ENCODE data around the gene PARP15. TPM values are rescaled to one million over a fixed set of nuclear protein-coding genes. Genes with fewer than 3 reads are reported as not detected.
A peak's percentile ranks its signal among the peaks of the same experiment; 100 is the strongest.
"Not testable (repeated sequence)": the region's sequence is repeated elsewhere in the genome, so short reads cannot be mapped to it uniquely, and the experiment has no call there.

PARP15 gene
- total and polyA plus RNA-seq, 10 donors, result 59.3 to 128 (median 72.8) TPM

DNA sequence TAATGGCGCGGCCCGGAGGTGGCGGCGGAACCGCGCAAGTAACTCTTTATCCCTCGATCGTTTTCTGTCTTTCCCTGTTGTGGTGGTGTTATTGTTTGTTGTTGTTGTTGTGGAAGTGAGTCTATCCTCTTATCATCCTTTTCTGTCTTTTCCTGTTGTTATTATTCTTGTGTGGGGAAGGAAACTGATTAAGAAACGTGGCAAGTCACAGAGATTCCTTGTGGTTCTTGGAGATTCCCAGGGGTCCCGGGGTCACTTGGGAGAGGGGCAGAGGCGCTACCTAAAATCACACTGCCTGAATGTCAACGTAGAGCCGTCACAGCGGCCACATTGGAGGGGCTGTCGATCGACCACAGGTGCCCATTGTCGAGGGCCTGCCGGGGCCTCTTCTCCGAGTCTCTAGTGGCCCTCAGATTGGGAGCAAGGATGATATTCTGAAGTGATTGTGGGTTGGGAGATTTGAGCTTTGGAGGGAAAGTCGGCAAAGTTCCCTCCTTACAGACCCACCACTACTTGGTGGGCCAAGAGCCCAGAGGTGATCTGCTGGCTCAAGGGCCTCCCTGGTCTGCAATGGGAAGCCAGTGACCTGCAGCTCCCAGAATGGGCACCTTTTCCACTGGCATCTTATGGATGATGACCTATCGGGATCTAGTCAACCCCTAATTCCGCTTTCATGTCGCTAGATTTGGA is 104.0 kb downstream of the PARP15 start:
- no peaks in the 10 kb centered on the region for H3K9me3 ChIP-seq
- no peaks in the 10 kb centered on the region for H3K27me3 ChIP-seq (replicated peaks in 1 of 7)
- H3K4me3 ChIP-seq, result peak overlapping the region; percentile 68 to 94 (median 81)
- peak overlapping the region; percentile 94 to 99 (median 96) for H3K27ac ChIP-seq
- DNase-seq, result peak; percentile 79
- H3K4me1 ChIP-seq, result peaks cover 44 to 70% (median 60%) of the 10 kb centered on the region in 6 donors
- TF ChIP-seq, protein P1, sequence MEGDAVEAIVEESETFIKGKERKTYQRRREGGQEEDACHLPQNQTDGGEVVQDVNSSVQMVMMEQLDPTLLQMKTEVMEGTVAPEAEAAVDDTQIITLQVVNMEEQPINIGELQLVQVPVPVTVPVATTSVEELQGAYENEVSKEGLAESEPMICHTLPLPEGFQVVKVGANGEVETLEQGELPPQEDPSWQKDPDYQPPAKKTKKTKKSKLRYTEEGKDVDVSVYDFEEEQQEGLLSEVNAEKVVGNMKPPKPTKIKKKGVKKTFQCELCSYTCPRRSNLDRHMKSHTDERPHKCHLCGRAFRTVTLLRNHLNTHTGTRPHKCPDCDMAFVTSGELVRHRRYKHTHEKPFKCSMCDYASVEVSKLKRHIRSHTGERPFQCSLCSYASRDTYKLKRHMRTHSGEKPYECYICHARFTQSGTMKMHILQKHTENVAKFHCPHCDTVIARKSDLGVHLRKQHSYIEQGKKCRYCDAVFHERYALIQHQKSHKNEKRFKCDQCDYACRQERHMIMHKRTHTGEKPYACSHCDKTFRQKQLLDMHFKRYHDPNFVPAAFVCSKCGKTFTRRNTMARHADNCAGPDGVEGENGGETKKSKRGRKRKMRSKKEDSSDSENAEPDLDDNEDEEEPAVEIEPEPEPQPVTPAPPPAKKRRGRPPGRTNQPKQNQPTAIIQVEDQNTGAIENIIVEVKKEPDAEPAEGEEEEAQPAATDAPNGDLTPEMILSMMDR (IDR thresholded peaks at IDR 0.05 in 8 of 11, conservative IDR thresholded peaks at IDR 0.05 in 3 of 11), result no peak
- TF ChIP-seq POLR2A (IDR thresholded peaks at IDR 0.05) (no peak), POLR2AphosphoS5 (IDR thresholded peaks at IDR 0.05) (no peak)
- no peaks in the 10 kb centered on the region for H3K36me3 ChIP-seq
- intact Hi-C loops (cut with DNase I; ENCODE audit: low total_unique reads), result no loop called here
- 10 to 18% (median 11%) methylated on average over 20 to 24 of the region's 24 CpGs for WGBS, 5 donors

- intact Hi-C loops (cut with DNase I; ENCODE audit: low total_unique reads), result no loop called here
- Histone ChIP-seq H3K4me1 (peaks cover 45 to 70% (median 63%) of the 10 kb centered on the region in 6 donors), H3K9me3 (no peaks in the 10 kb centered on the region), H3K36me3 (no peaks in the 10 kb centered on the region), H3K4me3 (peak overlapping the region; percentile 68 to 94 (median 81)), H3K27ac (peak overlapping the region; percentile 94 to 99 (median 96)), H3K27me3 (replicated peaks in 1 of 7) (no peaks in the 10 kb centered on the region)
- 35 to 49% (median 39%) methylated on average over 3 of the region's 3 CpGs for WGBS, 5 donors
- DNase-seq, result no peak
- TF ChIP-seq POLR2A (IDR thresholded peaks at IDR 0.05), result no peak
- TF ChIP-seq, protein P1 (IDR thresholded peaks at IDR 0.05 in 8 of 11, conservative IDR thresholded peaks at IDR 0.05 in 3 of 11), result no peak
- no peak for TF ChIP-seq POLR2AphosphoS5 (IDR thresholded peaks at IDR 0.05)
Observed at GRCh38 chr3:122681974-122682409, 104.5 kb downstream of the PARP15 start.

- Histone ChIP-seq H3K4me1 (peaks cover 53 to 73% (median 70%) of the 10 kb centered on the region in 6 donors), H3K27ac (peak overlapping the region; percentile 94 to 99 (median 96)), H3K4me3 (peak overlapping the region; percentile 68 to 94 (median 81))
- DNase-seq; intact Hi-C loops (cut with DNase I; ENCODE audit: low total_unique reads); H3K27me3 ChIP-seq (replicated peaks in 1 of 7); H3K36me3 ChIP-seq; H3K9me3 ChIP-seq: not testable (repeated sequence)
- WGBS, 5 donors, result 58 to 69% (median 59%) methylated on average over 11 of the region's 11 CpGs
- TF ChIP-seq POLR2AphosphoS5 (IDR thresholded peaks at IDR 0.05), result peak in 1 of 3 donors; percentile 35
Observed at GRCh38 chr3:122682778-122683411, 105.4 kb downstream of the PARP15 start.

DNA sequence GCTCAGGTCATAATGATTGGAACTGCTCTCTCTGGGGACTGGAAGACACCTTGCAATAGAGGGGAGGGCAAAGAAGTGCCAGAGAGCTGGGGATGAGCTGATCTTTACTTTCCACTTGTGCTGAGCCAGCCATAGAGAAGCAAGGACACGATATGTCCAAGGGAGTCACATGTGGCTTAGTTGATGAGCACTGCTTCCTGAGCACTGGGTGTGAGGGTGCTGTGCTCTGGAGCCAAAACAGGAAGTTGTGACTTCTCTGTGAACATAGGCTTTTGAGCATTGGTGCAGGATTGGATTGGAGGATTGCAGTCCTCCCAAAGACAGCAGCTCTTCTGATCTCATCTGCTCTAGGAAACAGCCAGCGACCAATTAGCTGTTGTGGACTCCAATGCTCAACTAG is 109.8 kb downstream of the PARP15 start:
- Histone ChIP-seq H3K27ac (peak overlapping the region in 4 of 8 donors; percentile 2 to 36 (median 24)), H3K36me3 (peaks cover 0 to 23% (median 1%) of the 10 kb centered on the region in 6 donors), H3K9me3 (no peaks in the 10 kb centered on the region), H3K4me3 (no peak overlapping the region), H3K27me3 (replicated peaks in 1 of 7) (no peaks in the 10 kb centered on the region), H3K4me1 (peaks cover 29 to 46% (median 39%) of the 10 kb centered on the region in 6 donors)
- DNase-seq, result no peak
- intact Hi-C loops (cut with DNase I; ENCODE audit: low total_unique reads), result no loop called here
- TF ChIP-seq POLR2A (IDR thresholded peaks at IDR 0.05), result no peak
- TF ChIP-seq, protein P1 (IDR thresholded peaks at IDR 0.05 in 8 of 11, conservative IDR thresholded peaks at IDR 0.05 in 3 of 11), result no peak
- TF ChIP-seq POLR2AphosphoS5 (IDR thresholded peaks at IDR 0.05), result peak in 1 of 3 donors; percentile 12
- 63 to 76% (median 68%) methylated on average over 2 of the region's 2 CpGs for WGBS, 5 donors

Other genes starting within 250 kb of the PARP15 start
- 10 to 100 TPM; 18.4 to 24.9 (median 19.6) TPM for gene MIX23, start 194.4 kb upstream of the PARP15 start, total RNA-seq
- 10 to 100 TPM; 28.0 to 32.9 (median 28.2) TPM for gene MIX23, start 194.4 kb upstream of the PARP15 start, polyA plus RNA-seq
- gene FAM162A, start 193.5 kb upstream of the PARP15 start, total RNA-seq, result 10 to 100 TPM in 6 of 7 donors, 1 to 10 TPM in 1; 9.3 to 36.9 (median 19.8) TPM
- 10 to 100 TPM; 38.7 to 57.1 (median 50.4) TPM for gene FAM162A, start 193.5 kb upstream of the PARP15 start, polyA plus RNA-seq
- 10 to 100 TPM in 1 of 7 donors, 1 to 10 TPM in 6; 4.7 to 12.3 (median 7.7) TPM for gene WDR5B, start 161.6 kb upstream of the PARP15 start, total RNA-seq
- 1 to 10 TPM; 5.8 to 7.3 (median 6.4) TPM for gene WDR5B, start 161.6 kb upstream of the PARP15 start, polyA plus RNA-seq
- 10 to 100 TPM; 39.3 to 74.4 (median 61.0) TPM for gene KPNA1, start 62.7 kb upstream of the PARP15 start, total RNA-seq
- 10 to 100 TPM in 1 of 3 donors, 1 to 10 TPM in 2; 8.5 to 10.4 (median 9.2) TPM for gene KPNA1, start 62.7 kb upstream of the PARP15 start, polyA plus RNA-seq
- gene PARP9, start 13.3 kb upstream of the PARP15 start, total RNA-seq, result 10 to 100 TPM; 56.9 to 72.6 (median 70.4) TPM
- 10 to 100 TPM; 24.0 to 51.7 (median 27.6) TPM for gene PARP9, start 13.3 kb upstream of the PARP15 start, polyA plus RNA-seq
- gene DTX3L, start 13.3 kb upstream of the PARP15 start, total RNA-seq, result 10 to 100 TPM; 47.1 to 68.4 (median 67.4) TPM
- 10 to 100 TPM; 11.0 to 24.8 (median 11.5) TPM for gene DTX3L, start 13.3 kb upstream of the PARP15 start, polyA plus RNA-seq
- 100 to 1,000 TPM; 123 to 187 (median 176) TPM for gene PARP14, start 103.2 kb downstream of the PARP15 start, total RNA-seq
- 10 to 100 TPM; 17.4 to 43.5 (median 36.7) TPM for gene PARP14, start 103.2 kb downstream of the PARP15 start, polyA plus RNA-seq
- 10 to 100 TPM; 17.8 to 42.9 (median 23.8) TPM for gene HSPBAP1, start 216.2 kb downstream of the PARP15 start, total RNA-seq
- gene HSPBAP1, start 216.2 kb downstream of the PARP15 start, polyA plus RNA-seq, result 10 to 100 TPM; 16.9 to 26.3 (median 17.0) TPM
- 10 to 100 TPM; 10.2 to 31.8 (median 16.7) TPM for gene SLC49A4, start 217.4 kb downstream of the PARP15 start, total RNA-seq
- 1 to 10 TPM; 1.3 to 1.5 (median 1.4) TPM for gene SLC49A4, start 217.4 kb downstream of the PARP15 start, polyA plus RNA-seq